GM12878 (cell line): ENCODE data around the gene PGA3. TPM values are rescaled to one million over a fixed set of nuclear protein-coding genes. Genes with fewer than 3 reads are reported as not detected.

Experiments
- BACH1 ChIP-seq: fragments of 450-650 bp; IDR thresholded peaks from 2 replicates; pipeline ENCODE4 v1.6.1; 2017; ENCODE audit warnings: mild to moderate bottlenecking, borderline replicate concordance
- CHD2 ChIP-seq: IDR thresholded peaks from 2 replicates; pipeline ENCODE4 v1.6.1; 2011; ENCODE audit warnings: low read depth, low read length, improper control_type of control experiment, borderline replicate concordance
- CREM ChIP-seq: IDR thresholded peaks from 2 replicates; pipeline ENCODE4 v1.6.1; 2014; ENCODE audit warnings: antibody characterized with exemption, low read depth
- EP300 ChIP-seq, 2 experiments: fragments of 150-350 bp in 1 of 2; IDR thresholded peaks; 2 replicates each; pipeline ENCODE4 v1.6.1; 2011 to 2012; ENCODE audit warnings: low read depth in 2 of 2, low read length in 2 of 2, borderline replicate concordance in 1 of 2, improper control_type of control experiment in 1 of 2, inconsistent platforms in 1 of 2; ENCODE audit not compliant: control insufficient read depth in 1 of 2
- HCFC1 ChIP-seq: fragments of 150-350 bp; IDR thresholded peaks from 2 replicates; pipeline ENCODE4 v1.6.1; 2014; ENCODE audit warnings: low read length
- JUNB ChIP-seq: IDR thresholded peaks from 2 replicates; pipeline ENCODE4 v1.6.1; 2016; ENCODE audit warnings: antibody characterized with exemption, mild to moderate bottlenecking
- KLF5 ChIP-seq: fragments of 450-650 bp; IDR thresholded peaks from 2 replicates; pipeline ENCODE4 v1.6.1; 2014; ENCODE audit warnings: mild to moderate bottlenecking; ENCODE audit not compliant: partially characterized antibody
- NBN ChIP-seq: fragments of 450-650 bp; IDR thresholded peaks from 2 replicates; pipeline ENCODE4 v1.6.1; 2016
- NR2F1 ChIP-seq: fragments of 450-650 bp; conservative IDR thresholded peaks from 2 replicates; pipeline ENCODE4 v1.6.1; 2017; ENCODE audit warnings: mild to moderate bottlenecking
- POLR2AphosphoS2 ChIP-seq: IDR thresholded peaks from 2 replicates; pipeline ENCODE4 v1.6.1; 2011; ENCODE audit warnings: low read depth, mild to moderate bottlenecking, low read length, improper control_type of control experiment, moderate library complexity
- SIN3A ChIP-seq: IDR thresholded peaks from 2 replicates; pipeline ENCODE4 v1.6.1; 2012; ENCODE audit warnings: low read depth, low read length, improper control_type of control experiment
- SMAD1 ChIP-seq: fragments of 450-650 bp; IDR thresholded peaks from 2 replicates; pipeline ENCODE4 v1.6.1; 2018; ENCODE audit warnings: mild to moderate bottlenecking, low read depth; ENCODE audit not compliant: partially characterized antibody
- SMAD5 ChIP-seq: IDR thresholded peaks from 2 replicates; pipeline ENCODE4 v1.6.1; 2016; ENCODE audit warnings: antibody characterized with exemption, low read depth
- SP1 ChIP-seq: IDR thresholded peaks from one replicate; pipeline ENCODE4 v1.6.1; 2011; ENCODE audit warnings: low read depth, low read length
- STAT1 ChIP-seq: fragments of 450-650 bp; conservative IDR thresholded peaks from 2 replicates; pipeline ENCODE4 v1.6.1; 2014; ENCODE audit warnings: antibody characterized with exemption, mild to moderate bottlenecking
- TAF1 ChIP-seq: IDR thresholded peaks from 2 replicates; pipeline ENCODE4 v1.6.1; 2011; ENCODE audit warnings: mild to moderate bottlenecking, low read depth, low read length, borderline replicate concordance
- TCF12 ChIP-seq: IDR thresholded peaks from 2 replicates; pipeline ENCODE4 v1.6.1; 2011; ENCODE audit warnings: low read depth, mild to moderate bottlenecking, low read length
- polyA plus RNA-seq, 11 experiments: library from polyadenylated mRNA; depleted of rRNA in 4 of 11; unstranded in 6 of 11; stranded (reverse) in 5 of 11; fragments of >200 nt; fragmentation: Nextera tagmentation in 4 of 11; fragmentation: Illumina TruSeq in 1 of 11; extraction: Ambion mirVana in 4 of 11; extraction: Trizol in 1 of 11; gene quantifications; 1 replicate in 1 of 11; 2 replicates in 10 of 11; pipeline versions ENCODE4 v1.2.1 to v1.2.3, GENCODE V29; 2011 to 2016; ENCODE audit warnings: inconsistent platforms in 2 of 11, missing spikeins in 2 of 11, low read depth in 1 of 11
- total RNA-seq, 4 experiments: library from RNA; depleted of rRNA in 3 of 4; stranded (reverse); fragments of >200 nt in 3 of 4; fragmentation: Illumina TruSeq in 1 of 4; extraction: Trizol in 1 of 4; gene quantifications; 2 replicates each; pipeline versions ENCODE4 v1.2.1 to v1.2.3, GENCODE V29; 2013 to 2021
- TF ChIP-seq, protein P1 (sequence below): IDR thresholded peaks from 2 replicates; pipeline ENCODE4 v1.6.1; 2011; ENCODE audit warnings: borderline replicate concordance, low read depth, mild to moderate bottlenecking, moderate library complexity, mixed read lengths, low read length; ENCODE audit not compliant: insufficient read depth; ENCODE audit errors: extremely low read length
- TF ChIP-seq, protein P2 (sequence below): IDR thresholded peaks from 2 replicates; pipeline ENCODE4 v1.6.1; 2011; ENCODE audit warnings: low read depth, low read length, improper control_type of control experiment, borderline replicate concordance
- TF ChIP-seq, protein P3 (sequence below): IDR thresholded peaks from 2 replicates; pipeline ENCODE4 v1.6.1; 2012; ENCODE audit warnings: low read depth, low read length, improper control_type of control experiment
- TF ChIP-seq, protein P4 (sequence below): fragments of 450-650 bp; IDR thresholded peaks from 2 replicates; pipeline ENCODE4 v1.6.1; 2017; ENCODE audit warnings: mild to moderate bottlenecking, moderate library complexity
- TF ChIP-seq, protein P5 (sequence below): IDR thresholded peaks from 2 replicates; pipeline ENCODE4 v1.6.1; 2011; ENCODE audit warnings: borderline replicate concordance, low read depth, mild to moderate bottlenecking, moderate library complexity, low read length; ENCODE audit not compliant: insufficient read depth, poor library complexity, severe bottlenecking

PGA3 gene
- total and polyA plus RNA-seq, 10 of the 15 experiments (the other 5 are each of a cell fraction or from before 2014, with no cell fraction given): not detected

DNA sequence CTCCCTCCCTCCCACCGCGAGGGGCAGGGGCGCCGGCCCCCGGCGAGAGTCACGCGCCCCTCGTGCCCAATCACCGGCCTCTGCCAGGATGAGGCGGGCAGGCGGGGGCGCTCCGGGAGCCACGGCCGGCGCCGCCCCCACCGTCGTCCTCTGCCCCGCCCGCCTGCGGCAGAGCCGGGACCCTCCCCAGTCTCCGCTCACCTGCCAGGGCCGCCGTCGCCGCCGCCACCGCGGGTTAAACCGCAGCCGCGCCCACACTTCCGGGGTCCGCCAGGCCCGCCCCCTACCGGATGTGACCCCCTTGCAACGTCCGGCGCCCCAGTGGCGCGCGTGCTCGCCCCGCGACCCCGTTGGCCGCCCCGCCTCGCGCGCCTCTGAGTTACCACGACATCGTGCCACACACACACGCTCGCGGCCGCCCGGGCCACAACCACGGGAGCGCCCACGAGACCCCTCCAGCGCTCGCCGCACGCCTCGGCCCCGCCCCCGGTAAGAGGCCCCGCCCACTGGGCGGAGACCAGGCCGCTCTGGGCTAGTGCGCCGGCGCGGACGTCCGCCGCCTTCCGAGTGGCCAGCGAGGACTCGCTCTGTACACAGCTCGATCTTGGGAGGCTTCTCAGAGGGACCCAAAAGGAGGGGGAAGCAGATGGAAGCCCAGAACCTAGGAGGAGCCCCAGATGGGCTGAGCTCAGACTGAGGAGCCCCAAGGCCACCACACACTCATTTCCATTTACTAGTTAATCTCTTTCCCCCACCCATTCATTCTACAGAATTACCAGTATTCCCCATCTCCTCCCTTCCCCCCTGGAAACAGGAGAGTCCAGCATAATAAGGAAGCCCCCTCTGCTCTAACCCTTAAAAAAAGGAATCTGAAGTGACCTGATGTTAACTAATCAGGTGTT, 41.9 kb upstream of the PGA3 start, which contains the start of gene VPS37C (continued):
- TF ChIP-seq, protein P1, sequence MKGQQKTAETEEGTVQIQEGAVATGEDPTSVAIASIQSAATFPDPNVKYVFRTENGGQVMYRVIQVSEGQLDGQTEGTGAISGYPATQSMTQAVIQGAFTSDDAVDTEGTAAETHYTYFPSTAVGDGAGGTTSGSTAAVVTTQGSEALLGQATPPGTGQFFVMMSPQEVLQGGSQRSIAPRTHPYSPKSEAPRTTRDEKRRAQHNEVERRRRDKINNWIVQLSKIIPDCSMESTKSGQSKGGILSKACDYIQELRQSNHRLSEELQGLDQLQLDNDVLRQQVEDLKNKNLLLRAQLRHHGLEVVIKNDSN: peak; percentile 95
- peak; percentile 64 for TF ChIP-seq NBN
- 0 out of 2 replicates have a peak, but pooled peaks have one; percentile 50 for TF ChIP-seq TCF12
- TF ChIP-seq, protein P2, sequence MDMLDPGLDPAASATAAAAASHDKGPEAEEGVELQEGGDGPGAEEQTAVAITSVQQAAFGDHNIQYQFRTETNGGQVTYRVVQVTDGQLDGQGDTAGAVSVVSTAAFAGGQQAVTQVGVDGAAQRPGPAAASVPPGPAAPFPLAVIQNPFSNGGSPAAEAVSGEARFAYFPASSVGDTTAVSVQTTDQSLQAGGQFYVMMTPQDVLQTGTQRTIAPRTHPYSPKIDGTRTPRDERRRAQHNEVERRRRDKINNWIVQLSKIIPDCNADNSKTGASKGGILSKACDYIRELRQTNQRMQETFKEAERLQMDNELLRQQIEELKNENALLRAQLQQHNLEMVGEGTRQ: peak; percentile 85
- TF ChIP-seq KLF5: peak; percentile 18
- peak; percentile 59; the same call in 1 of the 2 replicates for TF ChIP-seq SIN3A
- TF ChIP-seq, protein P3, sequence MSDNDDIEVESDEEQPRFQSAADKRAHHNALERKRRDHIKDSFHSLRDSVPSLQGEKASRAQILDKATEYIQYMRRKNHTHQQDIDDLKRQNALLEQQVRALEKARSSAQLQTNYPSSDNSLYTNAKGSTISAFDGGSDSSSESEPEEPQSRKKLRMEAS: peak; percentile 81
- TF ChIP-seq BACH1: peak; percentile 98
- peak; percentile 13 for TF ChIP-seq HCFC1
- peak; percentile 97 for TF ChIP-seq NR2F1
- TF ChIP-seq, protein P4, sequence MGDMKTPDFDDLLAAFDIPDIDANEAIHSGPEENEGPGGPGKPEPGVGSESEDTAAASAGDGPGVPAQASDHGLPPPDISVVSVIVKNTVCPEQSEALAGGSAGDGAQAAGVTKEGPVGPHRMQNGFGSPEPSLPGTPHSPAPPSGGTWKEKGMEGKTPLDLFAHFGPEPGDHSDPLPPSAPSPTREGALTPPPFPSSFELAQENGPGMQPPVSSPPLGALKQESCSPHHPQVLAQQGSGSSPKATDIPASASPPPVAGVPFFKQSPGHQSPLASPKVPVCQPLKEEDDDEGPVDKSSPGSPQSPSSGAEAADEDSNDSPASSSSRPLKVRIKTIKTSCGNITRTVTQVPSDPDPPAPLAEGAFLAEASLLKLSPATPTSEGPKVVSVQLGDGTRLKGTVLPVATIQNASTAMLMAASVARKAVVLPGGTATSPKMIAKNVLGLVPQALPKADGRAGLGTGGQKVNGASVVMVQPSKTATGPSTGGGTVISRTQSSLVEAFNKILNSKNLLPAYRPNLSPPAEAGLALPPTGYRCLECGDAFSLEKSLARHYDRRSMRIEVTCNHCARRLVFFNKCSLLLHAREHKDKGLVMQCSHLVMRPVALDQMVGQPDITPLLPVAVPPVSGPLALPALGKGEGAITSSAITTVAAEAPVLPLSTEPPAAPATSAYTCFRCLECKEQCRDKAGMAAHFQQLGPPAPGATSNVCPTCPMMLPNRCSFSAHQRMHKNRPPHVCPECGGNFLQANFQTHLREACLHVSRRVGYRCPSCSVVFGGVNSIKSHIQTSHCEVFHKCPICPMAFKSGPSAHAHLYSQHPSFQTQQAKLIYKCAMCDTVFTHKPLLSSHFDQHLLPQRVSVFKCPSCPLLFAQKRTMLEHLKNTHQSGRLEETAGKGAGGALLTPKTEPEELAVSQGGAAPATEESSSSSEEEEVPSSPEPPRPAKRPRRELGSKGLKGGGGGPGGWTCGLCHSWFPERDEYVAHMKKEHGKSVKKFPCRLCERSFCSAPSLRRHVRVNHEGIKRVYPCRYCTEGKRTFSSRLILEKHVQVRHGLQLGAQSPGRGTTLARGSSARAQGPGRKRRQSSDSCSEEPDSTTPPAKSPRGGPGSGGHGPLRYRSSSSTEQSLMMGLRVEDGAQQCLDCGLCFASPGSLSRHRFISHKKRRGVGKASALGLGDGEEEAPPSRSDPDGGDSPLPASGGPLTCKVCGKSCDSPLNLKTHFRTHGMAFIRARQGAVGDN: peak; percentile 76
- no peak for TF ChIP-seq JUNB
- TF ChIP-seq TAF1: peak; percentile 82
- TF ChIP-seq EP300 (IDR thresholded peaks at IDR 0.05; ENCODE audit: borderline replicate concordance in 1 of 2, control insufficient read depth in 1 of 2, low read depth in 2 of 2, low read length in 2 of 2): peak in 1 of 2 experiments; percentile 27; a peak in 1 of 4 replicates
- 0 out of 2 replicates have a peak, but pooled peaks have one; percentile 47 for TF ChIP-seq SMAD5
- peak; percentile 54 for TF ChIP-seq SMAD1
- TF ChIP-seq POLR2AphosphoS2: no peak; the same call in 1 of the 2 replicates
- TF ChIP-seq, protein P5, sequence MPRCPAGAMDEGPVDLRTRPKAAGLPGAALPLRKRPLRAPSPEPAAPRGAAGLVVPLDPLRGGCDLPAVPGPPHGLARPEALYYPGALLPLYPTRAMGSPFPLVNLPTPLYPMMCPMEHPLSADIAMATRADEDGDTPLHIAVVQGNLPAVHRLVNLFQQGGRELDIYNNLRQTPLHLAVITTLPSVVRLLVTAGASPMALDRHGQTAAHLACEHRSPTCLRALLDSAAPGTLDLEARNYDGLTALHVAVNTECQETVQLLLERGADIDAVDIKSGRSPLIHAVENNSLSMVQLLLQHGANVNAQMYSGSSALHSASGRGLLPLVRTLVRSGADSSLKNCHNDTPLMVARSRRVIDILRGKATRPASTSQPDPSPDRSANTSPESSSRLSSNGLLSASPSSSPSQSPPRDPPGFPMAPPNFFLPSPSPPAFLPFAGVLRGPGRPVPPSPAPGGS: peak; percentile 41
- peak; percentile 72 for TF ChIP-seq SP1
- TF ChIP-seq STAT1: peak; percentile 75
- peak; percentile 51; the same call in 1 of the 2 replicates for TF ChIP-seq CHD2
- peak; percentile 8; the same call in 1 of the 2 replicates for TF ChIP-seq CREM
